GM12891 (cell line): ENCODE measurements around the gene ROBO1.

Experiments
- PAX5 ChIP-seq: IDR thresholded peaks from 2 replicates; pipeline ENCODE4 v1.6.1; 2011; ENCODE audit warnings: low read length, moderate library complexity, mild to moderate bottlenecking; ENCODE audit not compliant: insufficient read depth, severe bottlenecking
- POLR2A ChIP-seq: IDR thresholded peaks from 2 replicates; pipeline ENCODE4 v1.6.1; 2011; ENCODE audit warnings: low read depth, low read length, control low read depth
- POLR2AphosphoS5 ChIP-seq: IDR thresholded peaks from 2 replicates; pipeline ENCODE4 v1.6.1; 2011; ENCODE audit warnings: low read depth, low read length, control low read depth
- SPI1 ChIP-seq: IDR thresholded peaks from 2 replicates; pipeline ENCODE4 v1.6.1; 2011; ENCODE audit warnings: low read depth, low read length, control low read depth
- TAF1 ChIP-seq: IDR thresholded peaks from 2 replicates; pipeline ENCODE4 v1.6.1; 2011; ENCODE audit warnings: low read depth, low read length, control low read depth

DNA sequence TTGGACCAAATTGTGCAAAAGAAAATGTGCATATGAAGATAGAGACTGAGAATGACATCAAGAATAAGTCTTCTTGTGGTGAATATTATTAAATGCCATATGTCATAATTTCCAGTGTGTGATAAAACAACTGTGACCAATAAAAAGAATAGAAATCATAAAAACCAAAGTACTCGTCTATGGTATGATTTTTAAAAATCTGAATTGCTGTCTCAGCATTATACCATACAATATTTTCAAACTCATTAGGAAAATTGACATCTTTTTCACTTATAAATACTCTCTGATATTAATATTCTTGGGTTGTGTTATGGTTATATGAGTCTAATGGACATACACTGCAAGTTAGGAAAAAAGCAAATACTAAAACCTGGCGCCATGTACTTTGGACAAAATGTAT, 279.4 kb downstream of the ROBO1 start:
- TF ChIP-seq POLR2A = no peak
- TF ChIP-seq POLR2AphosphoS5 = no peak
- TF ChIP-seq TAF1 = no peak
- no peak for TF ChIP-seq PAX5
- TF ChIP-seq SPI1 = no peak
